GM19468 (cell line): ENCODE data around the gene TOM1L2.

Source experiments
- ATAC-seq: cut with Tn5 transposase; IDR thresholded peaks from one replicate; pipeline ENCODE4 v1.9.1; 2021; ENCODE audit warnings: mild to moderate bottlenecking, moderate library complexity, moderate number of reproducible peaks; ENCODE audit not compliant: unreplicated experiment; ENCODE audit errors: extremely low read depth

Gene TOM1L2

GRCh38 chr17:17884391-17885357, 87.5 kb downstream of the TOM1L2 start:
- ATAC-seq: no peak

DNA sequence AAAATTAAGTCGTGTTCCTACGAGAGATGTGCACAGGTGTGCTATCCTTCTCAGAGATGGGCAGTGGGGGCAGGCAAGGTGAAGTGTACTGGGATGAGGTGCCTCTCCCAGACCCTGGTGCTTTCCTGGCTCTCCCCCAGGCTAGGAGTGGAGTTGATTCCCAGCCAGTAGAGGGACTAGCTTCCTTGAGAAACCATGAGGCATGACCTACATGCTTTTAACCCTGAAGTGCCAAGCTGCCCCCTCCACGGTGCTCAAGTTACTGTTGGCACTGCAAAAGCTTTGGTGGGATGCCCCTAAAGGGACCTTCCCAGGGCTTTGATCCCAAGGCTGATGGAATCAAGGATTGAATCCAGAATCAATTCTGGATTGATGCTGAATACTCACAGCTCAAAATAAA, 88.4 kb downstream of the TOM1L2 start:
- no peak for ATAC-seq

GRCh38 chr17:17882082-17882581, 90.1 kb downstream of the TOM1L2 start:
- ATAC-seq: no peak

DNA sequence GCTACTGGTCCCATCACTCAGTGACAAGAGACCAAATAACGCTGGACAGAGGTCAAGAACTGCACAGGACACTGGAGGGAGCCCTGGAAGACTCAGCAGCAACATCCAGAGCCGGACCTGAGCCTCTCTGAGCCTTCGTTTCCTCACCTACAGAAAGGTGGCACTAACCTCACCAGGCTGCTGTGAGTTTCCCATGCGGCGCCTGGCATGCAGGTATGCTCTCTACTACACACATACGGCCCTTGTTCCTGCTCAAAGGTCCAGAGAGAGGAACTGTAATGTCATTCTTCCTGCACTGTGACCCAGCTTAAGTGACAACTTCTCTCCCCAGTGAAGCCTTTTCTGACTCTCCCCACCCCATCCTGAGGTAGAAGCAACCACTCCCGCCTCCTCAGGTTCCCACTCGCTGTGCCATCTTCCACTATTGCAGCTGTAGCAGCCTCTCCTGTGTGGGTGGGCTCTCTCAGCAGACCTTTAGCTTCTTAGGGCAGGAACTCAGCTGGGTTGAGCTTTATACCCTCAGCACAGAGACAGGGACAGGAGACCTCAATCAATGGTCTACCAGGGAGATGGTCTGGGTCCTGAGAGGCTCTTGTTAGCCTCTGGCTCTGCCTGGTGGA, 91.5 kb downstream of the TOM1L2 start:
- no peak for ATAC-seq

- no peak for ATAC-seq
These were observed 94.5 kb downstream of the TOM1L2 start for GRCh38 chr17:17877529-17878358.

GRCh38 chr17:17876959-17877528, 95.2 kb downstream of the TOM1L2 start:
- no peak for ATAC-seq

DNA sequence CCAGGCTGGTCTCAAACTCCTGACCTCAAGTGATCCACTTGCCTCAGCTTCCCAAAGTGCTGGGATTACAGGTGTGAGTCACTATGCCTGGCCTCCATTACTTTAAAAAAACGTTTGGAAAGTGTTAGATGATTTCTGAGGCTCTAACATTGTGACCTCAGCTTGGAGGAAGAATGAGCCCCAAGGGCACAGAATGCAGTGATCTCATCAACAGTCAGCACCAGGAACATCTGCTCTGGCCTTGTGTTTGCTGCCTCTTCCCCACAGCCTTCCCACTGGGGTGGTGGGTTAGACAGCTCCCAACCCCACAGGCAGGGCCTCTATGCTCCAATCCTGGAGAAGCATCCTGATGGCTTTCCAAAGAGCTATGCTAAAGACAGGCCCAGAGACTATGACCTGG, 97.7 kb downstream of the TOM1L2 start:
- ATAC-seq: no peak

- no peak for ATAC-seq
These were observed 98.7 kb downstream of the TOM1L2 start for GRCh38 chr17:17873450-17873991.

- no peak for ATAC-seq
These were observed 99.5 kb downstream of the TOM1L2 start for GRCh38 chr17:17872547-17873345.

DNA sequence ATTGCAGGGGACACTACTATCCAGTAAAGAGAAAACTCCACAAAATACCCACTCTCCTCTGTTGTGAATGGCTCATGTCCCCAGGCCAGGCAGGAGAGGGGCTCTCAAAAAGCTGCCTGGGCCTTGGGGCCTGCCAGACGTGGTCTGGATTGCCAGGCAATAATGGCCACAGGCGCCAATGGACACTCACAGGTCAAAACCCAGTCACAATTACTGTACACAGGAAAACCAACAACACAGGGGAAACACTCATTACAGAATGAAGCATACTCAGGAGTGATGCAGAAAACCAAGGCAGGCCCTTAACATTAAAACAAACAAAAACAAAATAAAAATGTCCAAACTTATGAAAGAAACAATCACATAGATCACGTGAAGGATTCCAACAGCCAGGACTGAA, 100.3 kb downstream of the TOM1L2 start:
- ATAC-seq: no peak

DNA sequence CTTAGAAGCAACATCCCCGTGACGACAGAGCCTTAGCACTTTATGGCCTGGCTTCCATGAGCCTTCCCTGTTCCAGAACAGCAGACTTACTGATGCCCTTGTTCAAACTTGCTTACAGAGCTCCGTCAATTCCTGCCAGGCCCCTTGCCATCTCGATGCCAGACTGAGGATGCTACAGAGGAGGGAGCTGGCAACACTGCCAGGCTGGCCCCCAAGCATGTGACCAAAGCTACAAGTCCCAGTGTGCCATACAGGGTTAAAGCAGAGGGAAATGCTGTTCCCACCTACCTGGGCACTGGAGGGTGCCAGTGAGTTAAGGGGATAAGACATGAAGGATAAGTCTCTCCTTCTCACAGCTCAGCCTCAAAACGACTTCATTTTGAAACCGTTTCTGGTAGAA, 102.0 kb downstream of the TOM1L2 start:
- ATAC-seq: no peak

DNA sequence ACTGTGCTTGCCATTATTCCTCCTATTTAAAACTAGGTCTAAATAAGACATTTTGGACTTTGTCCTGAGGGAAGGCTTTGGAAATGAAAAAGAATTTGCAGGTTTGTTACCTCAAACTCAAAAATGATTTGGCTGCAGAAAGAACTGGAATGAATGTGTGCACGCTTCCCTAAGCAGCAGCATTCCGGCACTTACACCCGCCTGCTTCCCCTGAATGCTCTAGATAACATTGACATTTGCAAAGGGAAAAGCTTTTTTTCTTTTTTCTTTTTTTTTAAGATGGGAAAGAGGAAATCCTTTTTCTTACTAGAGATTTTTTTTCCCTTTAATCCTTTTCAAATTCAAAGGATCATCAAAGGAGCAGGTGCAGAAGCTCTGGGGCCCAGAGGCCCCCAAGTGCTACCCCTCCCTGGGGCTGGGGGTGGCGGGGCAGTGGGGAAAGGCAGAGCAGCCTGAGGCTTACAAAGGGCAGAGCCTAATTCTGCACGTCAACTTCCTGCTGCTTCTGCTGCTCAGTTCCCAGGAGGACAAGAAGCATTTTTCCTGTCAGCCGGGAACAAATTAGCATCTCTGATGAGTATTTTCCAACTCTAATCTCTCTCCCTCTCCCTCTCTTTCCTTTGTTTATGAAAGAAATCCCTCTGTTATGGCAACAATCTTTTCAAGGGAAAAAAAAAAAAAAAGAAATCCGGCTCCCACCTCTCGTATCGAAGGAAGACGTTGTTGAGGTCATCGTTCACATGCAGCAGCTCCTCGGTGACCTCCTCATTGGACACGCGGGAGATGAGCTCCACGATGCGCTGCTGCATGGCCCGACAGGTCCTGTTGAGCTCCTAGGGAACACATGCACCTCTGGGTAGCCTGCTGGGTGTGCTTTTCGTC, 103.3 kb downstream of the TOM1L2 start:
- ATAC-seq: no peak

DNA sequence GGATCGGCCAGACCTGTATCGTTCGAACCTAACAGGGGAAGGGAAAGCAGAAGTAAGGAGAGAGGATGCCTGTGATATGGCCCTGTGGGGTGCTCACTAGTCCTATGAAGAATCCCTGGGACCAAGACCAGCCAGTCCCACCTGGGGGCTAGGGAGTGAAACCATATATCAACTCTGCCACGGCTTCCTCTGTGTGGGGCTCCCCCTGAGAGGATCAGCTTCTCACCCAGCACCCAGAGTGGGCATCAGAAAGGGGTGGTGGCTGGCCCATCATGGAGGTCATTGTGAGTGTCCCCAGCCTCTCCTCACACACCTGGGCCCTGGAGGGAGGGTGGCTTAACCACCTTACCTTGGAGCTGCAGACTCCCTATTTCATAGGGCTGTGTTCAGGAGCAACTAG, 105.3 kb downstream of the TOM1L2 start:
- no peak for ATAC-seq

- no peak for ATAC-seq
These were observed 105.8 kb downstream of the TOM1L2 start for GRCh38 chr17:17866425-17866824.

DNA sequence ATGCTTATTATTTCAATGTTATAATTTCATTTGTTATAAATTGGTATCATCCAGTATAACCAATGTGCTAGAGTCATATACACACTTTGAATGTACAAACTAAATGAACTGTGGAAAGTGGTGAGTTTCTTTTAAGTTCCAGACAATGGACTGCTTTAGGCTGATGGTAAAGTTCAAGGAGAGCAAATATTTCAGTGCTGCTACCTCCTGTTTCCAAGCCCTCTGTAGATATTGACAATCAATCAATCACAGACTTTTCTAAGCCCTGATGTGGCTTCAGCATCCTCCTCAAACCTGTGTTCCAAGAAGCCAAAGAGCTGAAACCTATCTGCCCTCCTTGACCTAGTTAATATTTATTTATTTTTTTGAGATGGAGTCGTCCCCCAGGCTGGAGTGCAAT, 107.2 kb downstream of the TOM1L2 start:
- ATAC-seq: no peak

DNA sequence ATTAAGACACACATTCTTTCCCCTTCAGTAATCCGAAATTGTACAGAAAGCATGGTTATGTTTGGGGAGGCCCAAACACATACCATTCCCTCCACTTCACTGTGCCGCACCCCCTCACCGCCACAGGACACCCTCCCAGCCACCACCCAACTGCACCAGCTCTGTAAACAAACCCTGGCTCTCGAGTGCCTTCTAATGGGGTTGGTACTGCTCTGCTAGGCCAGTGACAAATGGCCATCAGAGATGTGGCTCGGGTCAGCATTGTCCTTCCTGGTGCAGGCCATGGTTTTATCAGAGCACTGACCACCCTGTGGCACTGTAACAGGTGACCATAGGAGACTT, 111.5 kb downstream of the TOM1L2 start:
- no peak for ATAC-seq

- ATAC-seq: no peak
These were observed 112.1 kb downstream of the TOM1L2 start for GRCh38 chr17:17859909-17860765.
